HG03159 (cell line): Measurements from ENCODE around the gene BST1.
"Not testable (repeated sequence)": the region's sequence is repeated elsewhere in the genome, so short reads cannot be mapped to it uniquely, and the experiment has no call there.

Source experiments
- ATAC-seq: cut with Tn5 transposase; IDR thresholded peaks from one replicate; pipeline ENCODE4 v1.9.1; 2021; ENCODE audit warnings: mild to moderate bottlenecking, moderate library complexity; ENCODE audit not compliant: unreplicated experiment

The BST1 gene

GRCh38 chr4:15706646-15707362, 3.9 kb downstream of the BST1 start:
- no peak for ATAC-seq

GRCh38 chr4:15707363-15707715, 4.5 kb downstream of the BST1 start:
- ATAC-seq: no peak

GRCh38 chr4:15711762-15712161, 8.9 kb downstream of the BST1 start:
- ATAC-seq: no peak

GRCh38 chr4:15712214-15712613, 9.3 kb downstream of the BST1 start:
- no peak for ATAC-seq

GRCh38 chr4:15714141-15714540, 11.3 kb downstream of the BST1 start:
- no peak for ATAC-seq

- ATAC-seq: no peak
Measured at GRCh38 chr4:15714646-15715435, 12.0 kb downstream of the BST1 start.

GRCh38 chr4:15716115-15716514, 13.2 kb downstream of the BST1 start:
- no peak for ATAC-seq

GRCh38 chr4:15717086-15717485, 14.2 kb downstream of the BST1 start:
- no peak for ATAC-seq

GRCh38 chr4:15717657-15718416, 15.0 kb downstream of the BST1 start:
- ATAC-seq: no peak

- no peak for ATAC-seq
Measured at GRCh38 chr4:15718465-15718864, 15.6 kb downstream of the BST1 start.

GRCh38 chr4:15718959-15719358, 16.1 kb downstream of the BST1 start:
- ATAC-seq: no peak

GRCh38 chr4:15719506-15719905, 16.6 kb downstream of the BST1 start:
- no peak for ATAC-seq

GRCh38 chr4:15720851-15721250, 18.0 kb downstream of the BST1 start:
- no peak for ATAC-seq

- no peak for ATAC-seq
Measured at GRCh38 chr4:15725608-15726007, 22.7 kb downstream of the BST1 start.

- peak; percentile 71 for ATAC-seq
Measured at GRCh38 chr4:15729910-15730533, 27.2 kb downstream of the BST1 start.

- not testable (repeated sequence) for ATAC-seq
Measured at GRCh38 chr4:15733061-15733460, 30.2 kb downstream of the BST1 start.

GRCh38 chr4:15735536-15735935, 32.7 kb downstream of the BST1 start:
- no peak for ATAC-seq

- ATAC-seq: no peak
Measured at GRCh38 chr4:15736514-15737050, 33.7 kb downstream of the BST1 start.

- no peak for ATAC-seq
Measured at GRCh38 chr4:15737255-15737654, 34.4 kb downstream of the BST1 start.

GRCh38 chr4:15738877-15739276, 36.0 kb downstream of the BST1 start:
- ATAC-seq: no peak
